DOHH2 (cell line): Measurements from ENCODE around the gene SHISAL1.

ENCODE experiments used
- H3F3A ChIP-seq: fragments of 200-600 bp; sonication (generic), shearing (Covaris generic); 2 replicates; pipeline ENCODE4 v1.6.0; 2016; ENCODE audit warnings: antibody characterized with exemption, mild to moderate bottlenecking; ENCODE audit not compliant: control insufficient read depth, insufficient read depth
- H3K27ac ChIP-seq: fragments of 200-600 bp; sonication (generic); 2 replicates; pipeline ENCODE4 v1.5.1; 2014; ENCODE audit warnings: low read depth, mild to moderate bottlenecking, low read length, moderate library complexity
- H3K27me3 ChIP-seq: fragments of 200-600 bp; sonication (generic); 2 replicates; pipeline ENCODE4 v1.6.1; 2014; ENCODE audit warnings: mild to moderate bottlenecking, low read length, mixed read lengths; ENCODE audit not compliant: control insufficient read depth
- H3K36me3 ChIP-seq: fragments of 200-600 bp; sonication (generic); 2 replicates; pipeline ENCODE4 v1.6.1; 2014; ENCODE audit warnings: mild to moderate bottlenecking, low read length, moderate library complexity, mixed read lengths; ENCODE audit not compliant: control insufficient read depth
- H3K4me1 ChIP-seq: fragments of 200-600 bp; sonication (generic); 2 replicates; pipeline ENCODE4 v1.6.1; 2014; ENCODE audit warnings: mild to moderate bottlenecking, low read length, mixed read lengths; ENCODE audit not compliant: control insufficient read depth
- H3K4me2 ChIP-seq: fragments of 200-600 bp; sonication (generic); 2 replicates; pipeline ENCODE4 v1.6.0; 2014; ENCODE audit warnings: mild to moderate bottlenecking, low read length, moderate library complexity
- H3K4me3 ChIP-seq: fragments of 200-600 bp; sonication (generic); 2 replicates; pipeline ENCODE4 v1.5.1; 2014; ENCODE audit warnings: mild to moderate bottlenecking, low read length, mixed read lengths
- H3K79me2 ChIP-seq: fragments of 200-600 bp; sonication (generic); 2 replicates; pipeline ENCODE4 v1.6.1; 2014; ENCODE audit warnings: mild to moderate bottlenecking, low read length, mixed read lengths; ENCODE audit not compliant: control insufficient read depth
- H3K9me2 ChIP-seq: fragments of 200-600 bp; sonication (generic); replicated peaks from 2 replicates; pipeline ENCODE4 v1.6.1; 2014; ENCODE audit warnings: mild to moderate bottlenecking, low read length, mixed read lengths; ENCODE audit not compliant: control insufficient read depth
- H3K9me3 ChIP-seq: fragments of 200-600 bp; sonication (generic); 2 replicates; pipeline ENCODE4 v1.6.1; 2014; ENCODE audit warnings: antibody characterized with exemption, low read length, mixed read lengths; ENCODE audit not compliant: control insufficient read depth, insufficient read depth
- H4K20me1 ChIP-seq: fragments of 200-600 bp; sonication (generic); 2 replicates; pipeline ENCODE4 v1.6.0; 2014; ENCODE audit warnings: low read depth, mild to moderate bottlenecking, antibody characterized with exemption, low read length, moderate library complexity; ENCODE audit not compliant: control insufficient read depth, insufficient read depth
- CTCF ChIP-seq: fragments of 200-600 bp; sonication (generic); IDR thresholded peaks from one replicate; pipeline ENCODE4 v1.5.1; 2014; ENCODE audit warnings: antibody characterized with exemption, mild to moderate bottlenecking, low read depth, low read length; ENCODE audit not compliant: poor library complexity, severe bottlenecking
- EZH2phosphoT487 ChIP-seq: fragments of 200-600 bp; sonication (generic); IDR thresholded peaks from 2 replicates; pipeline ENCODE4 v1.6.1; 2017; ENCODE audit warnings: borderline replicate concordance, mild to moderate bottlenecking, antibody characterized with exemption, low read length, moderate library complexity, mixed read lengths

SHISAL1 gene

GRCh38 chr22:44301039-44301438 lies 11.7 kb downstream of the SHISAL1 start:
- Histone ChIP-seq H3K4me3 (no peak overlapping the region), H3F3A (no peaks in the 10 kb centered on the region), H3K27me3 (peaks cover 4% of the 10 kb centered on the region), H3K36me3 (no peaks in the 10 kb centered on the region), H3K79me2 (no peaks in the 10 kb centered on the region), H3K9me3 (no peaks in the 10 kb centered on the region), H3K27ac (no peak overlapping the region), H4K20me1 (no peaks in the 10 kb centered on the region), H3K4me1 (no peaks in the 10 kb centered on the region), H3K9me2 (no peaks in the 10 kb centered on the region), H3K4me2 (no peak overlapping the region)
- TF ChIP-seq EZH2phosphoT487 (no peak), CTCF (no peak)

DNA sequence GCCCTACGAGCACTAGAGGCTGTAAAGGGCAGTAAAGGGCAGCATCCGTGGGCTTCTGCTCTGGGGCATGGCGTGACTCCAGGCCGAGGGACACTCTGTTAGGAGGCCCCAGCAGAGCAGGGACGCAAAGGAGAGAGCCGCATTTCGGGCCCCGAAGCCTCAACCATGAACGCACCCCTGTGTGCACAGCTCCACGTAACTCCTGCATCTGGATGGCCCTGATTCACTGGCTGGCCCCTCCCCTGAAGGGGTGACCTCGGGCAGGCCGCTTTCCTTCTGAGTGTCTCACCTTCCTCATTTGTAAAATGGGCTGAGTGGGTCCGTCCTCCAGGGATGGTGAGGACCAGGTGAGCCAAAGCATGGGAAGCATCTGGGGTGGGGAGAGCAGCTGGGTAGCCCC lies 13.6 kb downstream of the SHISAL1 start:
- H3K9me2 ChIP-seq = no peaks in the 10 kb centered on the region
- no peaks in the 10 kb centered on the region for H3F3A ChIP-seq
- no peak overlapping the region for H3K4me2 ChIP-seq
- no peaks in the 10 kb centered on the region for H3K36me3 ChIP-seq
- peaks cover 4% of the 10 kb centered on the region for H3K27me3 ChIP-seq
- H3K27ac ChIP-seq = no peak overlapping the region
- no peaks in the 10 kb centered on the region for H3K9me3 ChIP-seq
- no peaks in the 10 kb centered on the region for H3K4me1 ChIP-seq
- TF ChIP-seq CTCF = no peak
- TF ChIP-seq EZH2phosphoT487 = no peak
- H3K79me2 ChIP-seq = no peaks in the 10 kb centered on the region
- no peaks in the 10 kb centered on the region for H4K20me1 ChIP-seq
- H3K4me3 ChIP-seq = no peak overlapping the region

GRCh38 chr22:44298406-44299091 lies 14.2 kb downstream of the SHISAL1 start:
- Histone ChIP-seq H3K27me3 (peaks cover 4% of the 10 kb centered on the region), H3K36me3 (no peaks in the 10 kb centered on the region), H3K4me1 (no peaks in the 10 kb centered on the region), H3K4me3 (no peak overlapping the region), H3K9me3 (no peaks in the 10 kb centered on the region), H3K79me2 (no peaks in the 10 kb centered on the region), H4K20me1 (no peaks in the 10 kb centered on the region), H3K27ac (no peak overlapping the region), H3F3A (no peaks in the 10 kb centered on the region), H3K9me2 (no peaks in the 10 kb centered on the region), H3K4me2 (no peak overlapping the region)
- no peak for TF ChIP-seq EZH2phosphoT487
- no peak for TF ChIP-seq CTCF
